Measurements from ENCODE around the gene CD69. TPM values are rescaled to one million over a fixed set of nuclear protein-coding genes. Genes with fewer than 3 reads are reported as not detected.

CD69 gene
- total RNA-seq, 4 donors from 2014 or later = 0.93 to 2.7 (median 1.7) TPM

DNA sequence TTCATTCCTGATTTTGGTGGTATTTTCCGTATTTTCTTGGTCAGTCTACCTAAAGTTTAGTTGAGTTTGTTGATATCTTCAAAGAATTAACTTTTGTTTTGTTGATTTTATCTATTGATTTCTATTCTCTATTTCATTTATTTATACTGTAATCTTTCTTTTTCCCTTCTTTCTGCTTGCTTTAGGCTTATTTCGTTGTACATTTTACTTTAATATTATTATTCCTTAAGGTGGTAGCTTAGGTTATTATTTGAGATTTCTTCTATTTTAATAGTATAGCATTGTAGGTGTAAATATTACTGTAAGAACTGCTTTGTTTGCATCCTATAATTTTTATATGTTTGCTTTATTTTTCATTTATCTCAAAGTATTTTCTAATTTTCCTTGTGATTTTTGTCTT, 45.2 kb upstream of the CD69 start:
- 93% methylated on average over 2 of the region's 2 CpGs for WGBS

DNA sequence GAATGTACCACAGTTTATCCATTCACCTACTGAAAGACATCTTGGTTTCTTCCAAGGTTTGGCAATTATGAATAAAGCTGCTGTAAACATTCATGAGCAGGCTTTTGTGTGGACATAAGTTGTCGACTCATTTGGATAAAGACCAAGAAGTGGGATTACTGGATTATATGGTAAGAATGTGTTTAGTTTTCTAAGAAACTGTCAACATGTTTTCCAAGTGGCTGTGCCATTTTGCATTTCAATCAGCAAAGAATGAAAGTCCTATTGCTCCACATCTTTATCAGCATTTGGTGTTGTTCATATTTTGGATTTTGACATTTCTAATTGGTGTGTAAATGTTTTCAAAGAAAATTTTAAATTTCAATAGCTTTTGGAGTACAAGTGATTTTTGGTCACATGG, 39.3 kb upstream of the CD69 start:
- Histone ChIP-seq H3K27ac (no peak overlapping the region), H3K4me3 (no peak overlapping the region), H3K36me3 (no peaks in the 10 kb centered on the region), H3K27me3 (no peaks in the 10 kb centered on the region), H3K9me3 (no peaks in the 10 kb centered on the region), H3K4me1 (no peaks in the 10 kb centered on the region)
- DNase-seq (ENCODE audit: low spot score in 2 of 2) = no peak
- TF ChIP-seq POLR2A (IDR thresholded peaks at IDR 0.05) = no peak
- TF ChIP-seq POLR2AphosphoS5 (IDR thresholded peaks at IDR 0.05) = no peak
- TF ChIP-seq EP300 (IDR thresholded peaks at IDR 0.05) = no peak
- TF ChIP-seq, protein P1, sequence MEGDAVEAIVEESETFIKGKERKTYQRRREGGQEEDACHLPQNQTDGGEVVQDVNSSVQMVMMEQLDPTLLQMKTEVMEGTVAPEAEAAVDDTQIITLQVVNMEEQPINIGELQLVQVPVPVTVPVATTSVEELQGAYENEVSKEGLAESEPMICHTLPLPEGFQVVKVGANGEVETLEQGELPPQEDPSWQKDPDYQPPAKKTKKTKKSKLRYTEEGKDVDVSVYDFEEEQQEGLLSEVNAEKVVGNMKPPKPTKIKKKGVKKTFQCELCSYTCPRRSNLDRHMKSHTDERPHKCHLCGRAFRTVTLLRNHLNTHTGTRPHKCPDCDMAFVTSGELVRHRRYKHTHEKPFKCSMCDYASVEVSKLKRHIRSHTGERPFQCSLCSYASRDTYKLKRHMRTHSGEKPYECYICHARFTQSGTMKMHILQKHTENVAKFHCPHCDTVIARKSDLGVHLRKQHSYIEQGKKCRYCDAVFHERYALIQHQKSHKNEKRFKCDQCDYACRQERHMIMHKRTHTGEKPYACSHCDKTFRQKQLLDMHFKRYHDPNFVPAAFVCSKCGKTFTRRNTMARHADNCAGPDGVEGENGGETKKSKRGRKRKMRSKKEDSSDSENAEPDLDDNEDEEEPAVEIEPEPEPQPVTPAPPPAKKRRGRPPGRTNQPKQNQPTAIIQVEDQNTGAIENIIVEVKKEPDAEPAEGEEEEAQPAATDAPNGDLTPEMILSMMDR (IDR thresholded peaks at IDR 0.05) = no peak
- WGBS = 48% methylated on average over 1 of the region's 1 CpG

More for the DNA sequence above, 45.2 kb upstream of the CD69 start:
- Histone ChIP-seq H3K27ac (no peak overlapping the region), H3K36me3 (no peaks in the 10 kb centered on the region), H3K9me3 (no peaks in the 10 kb centered on the region), H3K4me1 (no peaks in the 10 kb centered on the region), H3K4me3 (no peak overlapping the region), H3K27me3 (no peaks in the 10 kb centered on the region)
- no peak for DNase-seq (ENCODE audit: low spot score in 2 of 2)
- TF ChIP-seq, protein P1 (IDR thresholded peaks at IDR 0.05) = no peak
- TF ChIP-seq EP300 (IDR thresholded peaks at IDR 0.05) (no peak), POLR2A (IDR thresholded peaks at IDR 0.05) (no peak), POLR2AphosphoS5 (IDR thresholded peaks at IDR 0.05) (no peak)

DNA sequence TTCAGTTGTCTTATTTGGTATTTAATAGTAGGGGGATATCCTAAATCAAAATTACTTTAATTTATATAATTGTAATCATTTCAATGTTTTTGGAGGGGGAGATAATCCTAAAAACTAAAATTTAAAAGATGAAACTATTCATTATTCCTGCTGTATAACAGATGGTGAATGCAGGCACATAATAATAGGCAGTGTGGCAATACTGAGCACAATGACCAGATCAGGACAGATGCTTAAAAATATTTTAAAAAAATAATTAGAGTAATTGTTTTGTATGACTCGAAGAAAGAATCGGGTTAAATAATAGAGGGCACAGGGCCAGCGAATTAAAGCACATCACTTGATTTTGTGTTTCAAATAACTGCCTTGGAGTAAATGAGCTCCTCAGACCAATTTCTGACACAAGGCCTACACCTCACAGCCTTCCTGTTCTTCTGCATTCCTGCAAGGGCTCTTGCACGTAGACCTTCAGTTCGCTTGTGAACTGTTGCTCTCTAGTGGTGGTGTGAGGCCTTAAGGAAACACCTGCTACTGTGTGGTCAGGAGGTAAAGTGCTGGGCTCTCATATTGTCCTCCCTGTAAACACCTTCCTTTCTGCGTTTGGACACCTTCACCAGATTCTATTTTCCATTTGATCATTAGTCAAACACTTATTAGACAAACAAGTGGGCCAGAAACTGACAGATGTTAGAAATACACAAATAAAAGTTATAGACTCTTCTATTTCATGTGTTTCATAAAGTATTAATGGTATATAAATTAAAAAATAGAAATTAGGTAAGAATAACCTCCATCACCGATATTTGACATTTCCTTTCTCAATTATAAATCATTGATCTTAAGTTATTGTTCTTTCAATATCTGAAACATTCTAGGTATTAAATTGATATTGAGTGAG, 37.3 kb upstream of the CD69 start:
- H3K36me3 ChIP-seq = no peaks in the 10 kb centered on the region
- no peaks in the 10 kb centered on the region for H3K4me1 ChIP-seq
- no peak for DNase-seq (ENCODE audit: low spot score in 2 of 2)
- no peak overlapping the region for H3K27ac ChIP-seq
- TF ChIP-seq POLR2AphosphoS5 (IDR thresholded peaks at IDR 0.05) = no peak
- TF ChIP-seq, protein P1 (IDR thresholded peaks at IDR 0.05) = peak in 1 of 2 donors; percentile 35
- 63% methylated on average over 7 of the region's 7 CpGs for WGBS
- H3K27me3 ChIP-seq = no peaks in the 10 kb centered on the region
- no peak overlapping the region for H3K4me3 ChIP-seq
- H3K9me3 ChIP-seq = no peaks in the 10 kb centered on the region

DNA sequence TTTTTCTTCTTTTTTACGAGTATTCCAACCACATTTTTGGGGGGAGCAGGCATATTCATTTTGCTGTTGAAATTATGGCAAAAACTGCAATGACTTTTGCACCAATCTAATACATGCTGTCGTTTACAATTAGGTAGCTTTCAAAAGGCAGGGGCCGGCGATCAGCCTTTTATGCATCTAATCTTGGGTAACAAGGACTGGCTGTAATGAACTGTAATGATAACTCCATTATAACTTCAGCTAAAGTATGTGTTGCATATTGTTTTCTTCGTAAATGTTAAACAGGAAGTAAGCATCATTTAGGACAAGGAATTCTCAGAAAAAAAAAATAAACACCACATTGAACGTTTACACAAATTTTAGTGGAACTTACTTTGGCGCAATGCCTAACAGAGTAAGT, 36.3 kb upstream of the CD69 start:
- Histone ChIP-seq H3K4me3 (no peak overlapping the region), H3K27me3 (no peaks in the 10 kb centered on the region), H3K36me3 (no peaks in the 10 kb centered on the region), H3K4me1 (no peaks in the 10 kb centered on the region), H3K9me3 (no peaks in the 10 kb centered on the region), H3K27ac (no peak overlapping the region)
- 62% methylated on average over 7 of the region's 7 CpGs for WGBS
- DNase-seq (ENCODE audit: low spot score in 2 of 2) = no peak
- TF ChIP-seq POLR2A (IDR thresholded peaks at IDR 0.05) = no peak
- TF ChIP-seq POLR2AphosphoS5 (IDR thresholded peaks at IDR 0.05) = no peak
- TF ChIP-seq, protein P1 (IDR thresholded peaks at IDR 0.05) = no peak
- TF ChIP-seq EP300 (IDR thresholded peaks at IDR 0.05) = no peak

DNA sequence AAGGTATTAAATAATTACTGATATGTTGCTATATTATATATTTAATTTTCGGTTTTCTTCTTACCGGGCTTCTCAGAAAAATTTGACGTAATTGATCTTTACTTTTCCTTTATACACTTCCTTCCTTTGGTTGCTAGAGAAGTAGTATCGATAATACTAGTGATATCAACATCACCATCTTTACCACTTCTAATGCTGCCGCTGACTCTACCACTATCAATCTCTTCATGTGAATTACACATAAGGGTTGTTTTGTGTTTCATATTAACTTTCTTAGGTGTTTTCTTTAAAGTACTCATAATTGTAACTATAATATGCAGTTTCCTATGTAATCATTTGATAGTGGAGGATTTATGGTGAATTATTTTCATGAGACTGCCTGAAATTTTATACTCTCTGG, 35.6 kb upstream of the CD69 start:
- TF ChIP-seq POLR2AphosphoS5 (IDR thresholded peaks at IDR 0.05) (no peak), EP300 (IDR thresholded peaks at IDR 0.05) (no peak), POLR2A (IDR thresholded peaks at IDR 0.05) (no peak)
- TF ChIP-seq, protein P1 (IDR thresholded peaks at IDR 0.05) = no peak
- WGBS = 81% methylated on average over 5 of the region's 5 CpGs
- H3K4me3 ChIP-seq = no peak overlapping the region
- H3K36me3 ChIP-seq = no peaks in the 10 kb centered on the region
- no peak overlapping the region for H3K27ac ChIP-seq
- no peaks in the 10 kb centered on the region for H3K4me1 ChIP-seq
- H3K27me3 ChIP-seq = no peaks in the 10 kb centered on the region
- no peaks in the 10 kb centered on the region for H3K9me3 ChIP-seq
- DNase-seq (ENCODE audit: low spot score in 2 of 2) = no peak
